LNCAP (cell line): ENCODE results near the gene CCZ1B.
"Not testable (repeated sequence)": the region's sequence is repeated elsewhere in the genome, so short reads cannot be mapped to it uniquely, and the experiment has no call there.

Experiments
- TF ChIP-seq, protein P1 (sequence below): fragments of 450-650 bp; IDR thresholded peaks from 2 replicates; pipeline ENCODE4 v1.5.1; 2017; ENCODE audit warnings: mild to moderate bottlenecking

Gene CCZ1B

DNA sequence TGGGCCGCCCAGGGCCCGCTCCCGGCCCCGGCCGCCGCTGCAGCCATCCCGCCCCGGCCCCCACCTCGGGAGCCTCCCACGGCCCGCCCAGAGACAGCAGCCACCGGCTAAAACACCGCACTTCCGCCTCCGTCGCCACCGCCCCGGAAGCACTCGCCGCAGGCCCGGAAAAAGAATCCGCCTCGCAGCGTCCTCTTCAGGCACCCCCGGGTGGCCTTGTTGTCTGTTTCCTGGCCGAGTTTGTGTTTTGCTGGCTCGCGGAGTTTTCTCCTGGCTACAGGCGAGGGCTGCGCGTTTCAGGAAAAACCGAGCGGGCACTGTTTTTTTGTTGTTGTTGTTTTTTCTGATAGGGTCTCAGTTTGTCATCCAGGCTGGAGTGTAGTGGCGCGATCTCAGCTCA lies at the start of gene CCZ1B:
TSS of gene CCZ1B (minus strand) at position 125 of the 400 bp plus-strand sequence. CDS start at position 47, 78 bp downstream.
- TF ChIP-seq, protein P1, sequence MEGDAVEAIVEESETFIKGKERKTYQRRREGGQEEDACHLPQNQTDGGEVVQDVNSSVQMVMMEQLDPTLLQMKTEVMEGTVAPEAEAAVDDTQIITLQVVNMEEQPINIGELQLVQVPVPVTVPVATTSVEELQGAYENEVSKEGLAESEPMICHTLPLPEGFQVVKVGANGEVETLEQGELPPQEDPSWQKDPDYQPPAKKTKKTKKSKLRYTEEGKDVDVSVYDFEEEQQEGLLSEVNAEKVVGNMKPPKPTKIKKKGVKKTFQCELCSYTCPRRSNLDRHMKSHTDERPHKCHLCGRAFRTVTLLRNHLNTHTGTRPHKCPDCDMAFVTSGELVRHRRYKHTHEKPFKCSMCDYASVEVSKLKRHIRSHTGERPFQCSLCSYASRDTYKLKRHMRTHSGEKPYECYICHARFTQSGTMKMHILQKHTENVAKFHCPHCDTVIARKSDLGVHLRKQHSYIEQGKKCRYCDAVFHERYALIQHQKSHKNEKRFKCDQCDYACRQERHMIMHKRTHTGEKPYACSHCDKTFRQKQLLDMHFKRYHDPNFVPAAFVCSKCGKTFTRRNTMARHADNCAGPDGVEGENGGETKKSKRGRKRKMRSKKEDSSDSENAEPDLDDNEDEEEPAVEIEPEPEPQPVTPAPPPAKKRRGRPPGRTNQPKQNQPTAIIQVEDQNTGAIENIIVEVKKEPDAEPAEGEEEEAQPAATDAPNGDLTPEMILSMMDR = not testable (repeated sequence)

DNA sequence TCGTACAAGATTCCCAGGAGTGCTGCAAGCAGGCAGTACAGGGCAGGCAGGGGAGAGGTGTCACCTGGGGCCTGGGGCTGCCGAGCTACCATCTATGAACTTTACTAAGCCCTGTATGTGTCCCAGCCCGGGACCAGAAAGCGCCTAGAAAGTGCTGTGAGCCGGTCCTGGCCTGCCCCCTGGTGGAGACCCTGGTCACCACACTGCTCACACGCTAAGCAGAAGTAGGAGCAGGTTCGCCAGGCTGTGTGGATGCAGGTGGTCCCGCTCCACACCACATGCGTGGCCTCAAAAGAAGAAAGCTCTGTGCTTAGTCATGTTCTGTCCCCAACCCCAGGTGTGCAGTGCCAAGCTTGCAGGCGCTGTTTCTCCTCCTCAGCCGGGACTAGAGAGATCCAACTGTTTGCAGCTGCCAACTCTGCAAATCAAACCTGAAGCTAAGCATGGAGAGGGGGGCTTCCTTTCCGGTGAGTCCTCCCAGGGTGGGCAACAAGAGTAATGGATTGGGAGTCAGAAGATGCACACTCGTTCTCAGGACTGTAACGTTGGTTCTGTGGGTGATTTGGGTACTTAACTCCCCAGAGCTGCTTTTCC lies 31.7 kb upstream of the CCZ1B start:
- TF ChIP-seq, protein P1 = peak; percentile 72

DNA sequence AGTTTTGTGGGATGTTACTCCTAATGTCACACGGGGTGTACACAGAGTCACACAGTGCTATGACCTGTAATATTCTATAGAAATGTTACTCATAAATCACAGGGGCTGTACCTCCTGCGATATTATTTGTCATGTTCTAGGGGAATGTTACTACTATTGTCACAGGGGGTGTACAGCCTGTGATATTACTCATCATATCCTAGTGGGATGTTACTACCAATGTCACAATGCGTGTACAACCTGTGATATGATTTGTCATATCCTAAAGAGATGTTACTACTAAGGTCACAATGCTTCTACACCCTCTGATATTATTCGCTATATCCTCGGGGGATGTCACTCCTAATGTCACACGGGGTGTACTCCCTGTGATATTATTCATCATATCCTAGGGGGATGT lies 7.6 kb upstream of the CCZ1B start:
- TF ChIP-seq, protein P1 = no peak

DNA sequence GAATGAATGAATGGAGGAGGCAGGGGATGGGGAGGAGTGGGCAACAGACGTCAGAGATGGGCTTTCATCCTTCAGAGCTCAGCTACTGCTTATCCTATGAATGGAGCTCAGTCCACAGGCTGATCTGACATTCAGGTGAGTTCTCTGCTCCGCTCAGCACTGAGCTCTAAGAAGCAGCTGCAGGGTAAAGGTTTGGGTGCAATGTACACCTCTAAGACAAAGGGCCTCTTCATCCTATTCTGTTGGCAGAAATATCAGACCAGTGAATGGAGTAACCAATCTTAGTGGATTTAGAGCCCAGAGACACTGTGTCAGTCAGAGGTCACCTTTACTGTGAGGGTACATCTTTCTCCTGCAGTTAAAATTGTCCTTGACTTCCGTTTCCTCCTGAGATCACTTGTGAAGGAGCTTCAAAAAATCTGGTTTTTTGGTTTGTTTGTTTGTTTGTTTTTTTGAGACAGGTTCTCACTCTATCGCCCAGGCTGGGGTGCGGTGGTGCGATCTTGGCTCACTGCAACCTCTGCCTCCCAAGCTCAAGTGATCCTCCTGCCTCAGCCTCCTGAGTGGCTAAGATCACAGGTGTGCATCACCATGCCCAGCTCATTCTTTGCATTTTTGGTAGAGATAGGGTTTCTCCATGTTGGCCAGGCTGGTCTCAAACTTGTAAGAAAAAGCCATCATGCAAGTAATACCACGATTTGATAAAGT lies 5.1 kb upstream of the CCZ1B start:
- TF ChIP-seq, protein P1 = no peak

DNA sequence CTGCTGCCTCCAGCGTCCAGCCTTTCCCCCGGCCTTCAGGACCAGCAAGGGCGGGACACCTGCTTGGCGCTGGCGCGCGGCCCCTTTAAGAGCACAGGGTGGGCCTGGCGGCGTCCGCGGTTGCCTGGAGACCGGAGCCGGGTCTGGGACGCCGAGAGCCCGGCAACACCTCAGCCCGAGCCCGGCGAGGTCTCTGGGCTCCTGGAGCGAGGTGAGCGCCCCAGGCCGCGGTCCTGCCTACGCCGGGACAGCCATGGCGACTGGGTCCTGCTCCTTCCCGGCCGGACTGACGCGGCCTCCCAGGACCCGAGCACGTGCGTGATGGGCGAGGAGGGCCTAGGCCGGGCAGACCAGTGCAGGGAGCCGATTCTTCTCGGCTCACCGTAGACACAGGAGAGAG lies 72.1 kb downstream of the CCZ1B start, which contains the start of gene RSPH10B2:
TSS of gene RSPH10B2 (plus strand) at position 140 of the 400 bp plus-strand sequence. CDS start 3,575 bp downstream, outside the sequence.
- TF ChIP-seq, protein P1 = not testable (repeated sequence)
